ENCODE data around the gene SRGN.

SRGN gene

GRCh38 chr10:69052736-69053135, 35.2 kb upstream of the SRGN start:
- no peak overlapping the region for H3K4me3 ChIP-seq (ENCODE audit: low read length)
- DNase-seq (ENCODE audit: low read depth), result no peak
- TF ChIP-seq, protein P1, sequence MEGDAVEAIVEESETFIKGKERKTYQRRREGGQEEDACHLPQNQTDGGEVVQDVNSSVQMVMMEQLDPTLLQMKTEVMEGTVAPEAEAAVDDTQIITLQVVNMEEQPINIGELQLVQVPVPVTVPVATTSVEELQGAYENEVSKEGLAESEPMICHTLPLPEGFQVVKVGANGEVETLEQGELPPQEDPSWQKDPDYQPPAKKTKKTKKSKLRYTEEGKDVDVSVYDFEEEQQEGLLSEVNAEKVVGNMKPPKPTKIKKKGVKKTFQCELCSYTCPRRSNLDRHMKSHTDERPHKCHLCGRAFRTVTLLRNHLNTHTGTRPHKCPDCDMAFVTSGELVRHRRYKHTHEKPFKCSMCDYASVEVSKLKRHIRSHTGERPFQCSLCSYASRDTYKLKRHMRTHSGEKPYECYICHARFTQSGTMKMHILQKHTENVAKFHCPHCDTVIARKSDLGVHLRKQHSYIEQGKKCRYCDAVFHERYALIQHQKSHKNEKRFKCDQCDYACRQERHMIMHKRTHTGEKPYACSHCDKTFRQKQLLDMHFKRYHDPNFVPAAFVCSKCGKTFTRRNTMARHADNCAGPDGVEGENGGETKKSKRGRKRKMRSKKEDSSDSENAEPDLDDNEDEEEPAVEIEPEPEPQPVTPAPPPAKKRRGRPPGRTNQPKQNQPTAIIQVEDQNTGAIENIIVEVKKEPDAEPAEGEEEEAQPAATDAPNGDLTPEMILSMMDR (IDR thresholded peaks at IDR 0.05; ENCODE audit: insufficient read depth, low read depth, low read length, missing control alignments), result no peak

GRCh38 chr10:69055241-69055640, 32.7 kb upstream of the SRGN start:
- DNase-seq (ENCODE audit: low read depth), result no peak
- no peak overlapping the region for H3K4me3 ChIP-seq (ENCODE audit: low read length)
- TF ChIP-seq, protein P1 (IDR thresholded peaks at IDR 0.05; ENCODE audit: insufficient read depth, low read depth, low read length, missing control alignments), result no peak

GRCh38 chr10:69056129-69056528, 31.8 kb upstream of the SRGN start:
- TF ChIP-seq, protein P1 (IDR thresholded peaks at IDR 0.05; ENCODE audit: insufficient read depth, low read depth, low read length, missing control alignments), result no peak
- DNase-seq (ENCODE audit: low read depth), result no peak
- no peak overlapping the region for H3K4me3 ChIP-seq (ENCODE audit: low read length)

- TF ChIP-seq, protein P1 (IDR thresholded peaks at IDR 0.05; ENCODE audit: insufficient read depth, low read depth, low read length, missing control alignments), result no peak
- no peak for DNase-seq (ENCODE audit: low read depth)
- H3K4me3 ChIP-seq (ENCODE audit: low read length), result no peak overlapping the region
These were observed 31.2 kb upstream of the SRGN start for GRCh38 chr10:69056536-69057260.

- no peak overlapping the region for H3K4me3 ChIP-seq (ENCODE audit: low read length)
- no peak for DNase-seq (ENCODE audit: low read depth)
- TF ChIP-seq, protein P1 (IDR thresholded peaks at IDR 0.05; ENCODE audit: insufficient read depth, low read depth, low read length, missing control alignments), result no peak
These were observed 30.5 kb upstream of the SRGN start for GRCh38 chr10:69057261-69057950.

GRCh38 chr10:69057951-69058297, 30.0 kb upstream of the SRGN start:
- TF ChIP-seq, protein P1 (IDR thresholded peaks at IDR 0.05; ENCODE audit: insufficient read depth, low read depth, low read length, missing control alignments), result no peak
- H3K4me3 ChIP-seq (ENCODE audit: low read length), result no peak overlapping the region
- DNase-seq (ENCODE audit: low read depth), result peak; percentile 44

Data from epithelial cell of esophagus (primary cell).